ENCODE measurements around the gene C19orf38. TPM values are rescaled to one million over a fixed set of nuclear protein-coding genes. Genes with fewer than 3 reads are reported as not detected.

The C19orf38 gene
- total and polyA plus RNA-seq, 2 of the 4 experiments (the other 2 are of a cell fraction), result 0.18 to 0.19 TPM

DNA sequence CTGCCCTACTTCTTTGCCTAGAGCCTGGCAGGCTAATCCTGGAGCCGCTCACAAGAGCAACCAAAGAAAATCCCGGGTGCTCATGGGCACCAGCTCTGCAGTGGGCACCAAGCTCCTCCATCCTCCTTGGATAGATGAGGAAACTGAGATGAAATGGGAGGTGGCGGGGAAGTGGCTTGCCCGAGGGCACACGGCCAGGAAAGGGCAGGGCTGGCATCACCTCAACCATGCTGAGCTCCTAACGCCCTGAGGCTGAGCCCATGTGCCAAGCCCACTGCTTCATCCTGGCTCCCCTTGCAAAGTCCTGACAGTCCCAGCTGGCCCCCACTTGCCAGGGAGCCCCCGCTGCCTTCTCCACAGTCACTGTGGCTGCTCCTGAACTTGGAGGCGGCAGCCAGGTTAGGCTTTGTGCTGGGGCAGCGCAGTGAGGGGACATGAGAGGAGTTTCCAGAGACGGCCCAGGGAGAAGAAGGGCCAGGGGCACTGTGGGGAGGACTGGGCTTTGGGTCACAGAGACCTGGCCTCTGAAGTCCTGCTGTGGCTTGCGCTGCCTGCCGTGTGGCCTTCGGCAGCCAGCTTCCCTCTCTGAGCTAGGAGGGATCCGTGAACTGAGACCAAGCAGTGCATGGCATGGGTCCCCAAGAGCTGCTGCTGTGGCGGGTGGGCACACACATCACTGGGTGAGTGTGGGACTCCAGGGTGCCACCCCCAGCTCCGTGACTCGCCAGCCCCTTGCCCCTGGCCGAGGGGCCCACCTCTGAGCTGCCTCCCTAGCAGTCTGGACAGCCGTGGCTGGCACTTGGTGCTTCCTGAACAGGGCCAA is 29.7 kb upstream of the C19orf38 start:
- Histone ChIP-seq H3K27me3 (ENCODE audit: control insufficient read depth, insufficient read depth, low read length) (no peaks in the 10 kb centered on the region), H3K9ac (ENCODE audit: low read depth, low read length) (peak overlapping the region; percentile 37), H2AFZ (replicated peaks; ENCODE audit: low read length, poor library complexity) (peak overlapping the region; percentile 68), H3K9me3 (ENCODE audit: control insufficient read depth, insufficient read depth, low read length) (no peaks in the 10 kb centered on the region), H2AK5ac (ENCODE audit: low read depth, low read length) (peak overlapping the region; percentile 100), H3K9me1 (ENCODE audit: insufficient read depth, low read length) (peaks cover 18% of the 10 kb centered on the region), H3K79me1 (ENCODE audit: low read depth in 1 of 2, low read length in 2 of 2) (peaks cover 26 to 70% of the 10 kb centered on the region in 2 experiments; a peak in 3 of 4 replicates), H3K14ac (replicated peaks; ENCODE audit: low read depth, low read length) (peak overlapping the region; percentile 99), H4K20me1 (ENCODE audit: insufficient read depth, low read length) (peaks cover 3% of the 10 kb centered on the region), H4K8ac (ENCODE audit: low read depth in 2 of 2, low read length in 2 of 2) (peak overlapping the region; percentile 95 to 97), H3K23ac (ENCODE audit: low read depth, low read length) (peak overlapping the region; percentile 79), H3K4ac (ENCODE audit: low read depth, low read length) (peak overlapping the region; percentile 99), H3K4me1 (ENCODE audit: control insufficient read depth, insufficient read depth, low read length) (peaks cover 27% of the 10 kb centered on the region), H2BK20ac (ENCODE audit: low read depth, low read length) (peak overlapping the region; percentile 99), H4K5ac (ENCODE audit: low read depth, low read length) (peak overlapping the region; percentile 93), H3K56ac (ENCODE audit: extremely low read depth, insufficient read depth, low read length) (peak overlapping the region; percentile 51; the same call in 1 of the 2 replicates), H4K91ac (ENCODE audit: insufficient read depth, low read depth, low read length) (peak overlapping the region; percentile 98), H2BK120ac (ENCODE audit: low read depth, low read length) (peak overlapping the region; percentile 97), H3K4me3 (ENCODE audit: insufficient read depth, low read depth, low read length) (no peak overlapping the region), H3K36me3 (ENCODE audit: control insufficient read depth, insufficient read depth, low read length) (peaks cover 44% of the 10 kb centered on the region), H3K27ac (ENCODE audit: insufficient read depth, low read length) (peak overlapping the region; percentile 91), H2BK5ac (ENCODE audit: low read depth, low read length, poor library complexity, severe bottlenecking) (peak overlapping the region; percentile 99), H2AK9ac (replicated peaks; ENCODE audit: low read depth, low read length, poor library complexity) (peak overlapping the region; percentile 98), H3K4me2 (ENCODE audit: low read depth, low read length) (no peak overlapping the region), H3K18ac (ENCODE audit: low read depth, low read length) (peak overlapping the region; percentile 58), H2BK15ac (ENCODE audit: low read depth, low read length) (peak overlapping the region; percentile 98; the same call in 2 of the 3 replicates)
- BruUV-seq (replicated peaks), result no TSS peak
- no peak; the same call in 1 of the 2 replicates for ATAC-seq (ENCODE audit: low read depth)
- POLR2A ChIA-PET (ENCODE audit: unreplicated experiment), result interaction anchor here (0.6 to 1.1 kb wide), 3 partner anchors 17 to 1385 kb away, joined by 4 to 6 read pairs (median 4); partner anchors contain the start of gene TMED1
- 98% methylated on average over 7 of the region's 19 CpGs; no CpG with 5 or more reads in 1 of the 2 experiments for WGBS, 2 experiments (ENCODE audit: extremely low coverage in 2 of 2, insufficient read length in 1 of 2)
- dilution Hi-C loops (cut with HindIII; ENCODE audit: low sequenced_read_pairs, unreplicated experiment) (no loop called here), intact Hi-C loops (cut with micrococcal nuclease) (no loop called here), in situ Hi-C loops (cut with MboI; ENCODE audit: low sequenced_read_pairs) (no loop called here)
- DNase-seq, result no peak
- CTCF ChIA-PET, result no interaction called here
- TF ChIP-seq MXI1 (IDR thresholded peaks at IDR 0.05; ENCODE audit: borderline replicate concordance, low read depth, low read length) (no peak), SMC3 (IDR thresholded peaks at IDR 0.05; ENCODE audit: low read depth, low read length) (no peak), NFE2L2 (IDR thresholded peaks at IDR 0.05; ENCODE audit: low read depth, low read length) (no peak), CHD1 (IDR thresholded peaks at IDR 0.05; ENCODE audit: low read depth, low read length) (no peak), RCOR1 (IDR thresholded peaks at IDR 0.05; ENCODE audit: insufficient replicate concordance, low read length) (no peak), MAZ (IDR thresholded peaks at IDR 0.05; ENCODE audit: borderline replicate concordance, low read depth, low read length) (no peak), RAD21 (IDR thresholded peaks at IDR 0.05; ENCODE audit: low read length) (no peak), CEBPB (IDR thresholded peaks at IDR 0.05; ENCODE audit: low read depth, low read length) (no peak), FOS (IDR thresholded peaks at IDR 0.05; ENCODE audit: low read depth, low read length) (no peak), BHLHE40 (IDR thresholded peaks at IDR 0.05; ENCODE audit: low read depth, low read length) (no peak)
- TF ChIP-seq, protein P1, sequence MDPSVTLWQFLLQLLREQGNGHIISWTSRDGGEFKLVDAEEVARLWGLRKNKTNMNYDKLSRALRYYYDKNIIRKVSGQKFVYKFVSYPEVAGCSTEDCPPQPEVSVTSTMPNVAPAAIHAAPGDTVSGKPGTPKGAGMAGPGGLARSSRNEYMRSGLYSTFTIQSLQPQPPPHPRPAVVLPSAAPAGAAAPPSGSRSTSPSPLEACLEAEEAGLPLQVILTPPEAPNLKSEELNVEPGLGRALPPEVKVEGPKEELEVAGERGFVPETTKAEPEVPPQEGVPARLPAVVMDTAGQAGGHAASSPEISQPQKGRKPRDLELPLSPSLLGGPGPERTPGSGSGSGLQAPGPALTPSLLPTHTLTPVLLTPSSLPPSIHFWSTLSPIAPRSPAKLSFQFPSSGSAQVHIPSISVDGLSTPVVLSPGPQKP (IDR thresholded peaks at IDR 0.05; ENCODE audit: borderline replicate concordance, low read depth, low read length), result no peak
- TF ChIP-seq, protein P2, sequence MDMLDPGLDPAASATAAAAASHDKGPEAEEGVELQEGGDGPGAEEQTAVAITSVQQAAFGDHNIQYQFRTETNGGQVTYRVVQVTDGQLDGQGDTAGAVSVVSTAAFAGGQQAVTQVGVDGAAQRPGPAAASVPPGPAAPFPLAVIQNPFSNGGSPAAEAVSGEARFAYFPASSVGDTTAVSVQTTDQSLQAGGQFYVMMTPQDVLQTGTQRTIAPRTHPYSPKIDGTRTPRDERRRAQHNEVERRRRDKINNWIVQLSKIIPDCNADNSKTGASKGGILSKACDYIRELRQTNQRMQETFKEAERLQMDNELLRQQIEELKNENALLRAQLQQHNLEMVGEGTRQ (IDR thresholded peaks at IDR 0.05; ENCODE audit: low read depth, low read length), result no peak
- TF ChIP-seq, protein P3, sequence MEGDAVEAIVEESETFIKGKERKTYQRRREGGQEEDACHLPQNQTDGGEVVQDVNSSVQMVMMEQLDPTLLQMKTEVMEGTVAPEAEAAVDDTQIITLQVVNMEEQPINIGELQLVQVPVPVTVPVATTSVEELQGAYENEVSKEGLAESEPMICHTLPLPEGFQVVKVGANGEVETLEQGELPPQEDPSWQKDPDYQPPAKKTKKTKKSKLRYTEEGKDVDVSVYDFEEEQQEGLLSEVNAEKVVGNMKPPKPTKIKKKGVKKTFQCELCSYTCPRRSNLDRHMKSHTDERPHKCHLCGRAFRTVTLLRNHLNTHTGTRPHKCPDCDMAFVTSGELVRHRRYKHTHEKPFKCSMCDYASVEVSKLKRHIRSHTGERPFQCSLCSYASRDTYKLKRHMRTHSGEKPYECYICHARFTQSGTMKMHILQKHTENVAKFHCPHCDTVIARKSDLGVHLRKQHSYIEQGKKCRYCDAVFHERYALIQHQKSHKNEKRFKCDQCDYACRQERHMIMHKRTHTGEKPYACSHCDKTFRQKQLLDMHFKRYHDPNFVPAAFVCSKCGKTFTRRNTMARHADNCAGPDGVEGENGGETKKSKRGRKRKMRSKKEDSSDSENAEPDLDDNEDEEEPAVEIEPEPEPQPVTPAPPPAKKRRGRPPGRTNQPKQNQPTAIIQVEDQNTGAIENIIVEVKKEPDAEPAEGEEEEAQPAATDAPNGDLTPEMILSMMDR (conservative IDR thresholded peaks at IDR 0.05; ENCODE audit: low read depth, low read length), result no peak

Data from IMR-90 (cell line).